HEK293T (cell line): ENCODE results near the gene RHEX.

Experiments
- FOXM1 ChIP-seq: fragments of 450-650 bp; IDR thresholded peaks from 2 replicates; pipeline ENCODE4 v1.6.1; 2017; ENCODE audit warnings: mild to moderate bottlenecking, borderline replicate concordance
- SP1 ChIP-seq: fragments of 450-650 bp; IDR thresholded peaks from 2 replicates; pipeline ENCODE4 v1.6.1; 2017

DNA sequence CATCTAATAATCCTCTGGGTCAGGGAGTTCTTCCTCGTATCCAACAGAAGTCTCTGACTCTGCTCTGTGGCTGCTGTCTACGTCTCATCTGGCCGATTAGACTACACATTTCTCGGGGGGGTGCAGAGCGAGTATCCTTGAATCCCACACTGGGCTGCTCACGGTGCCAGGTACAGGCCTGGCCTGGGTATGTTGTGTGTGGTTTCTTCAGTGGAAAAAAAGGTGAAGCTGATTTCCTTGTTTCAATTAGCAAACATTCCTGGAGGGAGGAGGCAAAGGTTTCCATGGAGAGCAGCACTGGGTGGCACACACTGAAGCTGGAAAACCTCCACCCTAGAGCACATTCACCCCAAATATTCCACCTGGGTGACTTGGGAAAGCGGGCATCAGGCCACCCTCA, 47.7 kb upstream of the RHEX start:
- TF ChIP-seq FOXM1 = no peak
- no peak for TF ChIP-seq SP1
